ENCODE measurements around the gene NEU3. TPM values are rescaled to one million over a fixed set of nuclear protein-coding genes. Genes with fewer than 3 reads are reported as not detected.
"Not testable (repeated sequence)": the region's sequence is repeated elsewhere in the genome, so short reads cannot be mapped to it uniquely, and the experiment has no call there.

NEU3 gene
- total RNA-seq, 1 donor from 2014 or later, result 4.5 TPM

- intact Hi-C loops (cut with DNase I); ATAC-seq; DNase-seq (ENCODE audit: missing footprints): not testable (repeated sequence)
Observed at GRCh38 chr11:75046668-75047067, 57.9 kb downstream of the NEU3 start.

- ATAC-seq (no peak), DNase-seq (ENCODE audit: missing footprints) (no peak)
- intact Hi-C loops (cut with DNase I), result no loop called here
Observed at GRCh38 chr11:75047191-75047590, 58.5 kb downstream of the NEU3 start.

DNA sequence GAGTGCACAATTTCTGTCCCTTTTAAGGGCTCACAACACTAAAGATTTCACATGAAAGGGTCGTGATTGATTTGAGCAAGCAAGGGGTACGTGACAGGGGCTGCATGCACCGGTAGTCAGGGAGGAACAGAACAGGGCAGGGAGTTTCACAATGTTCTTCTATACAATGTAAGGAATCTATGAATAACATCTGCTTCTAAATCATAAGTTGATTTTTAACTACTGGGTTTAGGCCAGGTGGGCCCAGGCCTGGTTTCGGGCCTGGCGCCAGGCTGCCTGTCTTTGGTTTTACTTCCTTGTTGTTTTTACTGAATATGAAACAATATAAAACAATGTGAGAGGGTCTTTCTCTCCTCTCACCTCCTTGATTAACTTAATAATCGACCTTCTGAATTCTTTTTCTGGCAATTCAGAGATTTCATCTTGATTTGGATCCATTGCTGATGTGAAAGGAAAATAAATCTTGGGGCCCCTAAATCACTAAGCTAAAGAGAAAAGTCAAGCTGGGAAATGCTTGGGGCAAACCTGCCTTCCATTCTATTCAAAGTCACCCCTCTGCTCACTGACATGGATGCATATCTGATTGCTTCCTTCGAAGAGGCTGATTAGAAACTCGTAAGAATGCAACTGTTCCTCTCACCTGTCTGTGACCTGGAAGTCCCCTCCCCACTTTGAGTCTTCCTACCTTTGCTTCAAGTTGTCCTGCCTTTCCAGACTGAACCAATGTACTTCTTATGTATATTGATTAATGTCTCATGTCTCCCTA, 61.0 kb downstream of the NEU3 start:
- DNase-seq (ENCODE audit: missing footprints); intact Hi-C loops (cut with DNase I); ATAC-seq: not testable (repeated sequence)

DNA sequence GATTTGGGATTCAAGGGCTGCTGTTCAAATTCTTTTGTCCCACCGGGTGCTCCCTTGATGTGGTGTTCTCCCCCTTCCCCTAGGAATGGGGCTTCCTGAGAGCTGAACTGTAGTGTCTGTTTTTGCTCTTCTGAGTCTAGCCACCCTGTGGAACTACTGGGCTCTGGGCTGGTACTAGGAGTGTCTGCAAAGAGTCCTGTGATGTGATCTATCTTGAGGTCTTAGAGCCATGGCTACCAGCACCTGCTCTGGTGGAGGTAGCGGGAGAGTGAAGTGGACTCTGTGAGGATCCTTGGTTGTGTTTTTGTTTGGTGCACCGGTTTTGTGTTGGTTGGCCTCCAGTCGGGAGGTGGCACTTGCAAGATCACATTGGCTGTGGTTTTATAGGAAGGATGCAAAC, 61.8 kb downstream of the NEU3 start:
- no peak for ATAC-seq
- DNase-seq (ENCODE audit: missing footprints), result no peak
- intact Hi-C loops (cut with DNase I), result no loop called here

GRCh38 chr11:75051043-75051442, 62.3 kb downstream of the NEU3 start:
- DNase-seq (ENCODE audit: missing footprints) (no peak), ATAC-seq (no peak)
- intact Hi-C loops (cut with DNase I), result no loop called here

DNA sequence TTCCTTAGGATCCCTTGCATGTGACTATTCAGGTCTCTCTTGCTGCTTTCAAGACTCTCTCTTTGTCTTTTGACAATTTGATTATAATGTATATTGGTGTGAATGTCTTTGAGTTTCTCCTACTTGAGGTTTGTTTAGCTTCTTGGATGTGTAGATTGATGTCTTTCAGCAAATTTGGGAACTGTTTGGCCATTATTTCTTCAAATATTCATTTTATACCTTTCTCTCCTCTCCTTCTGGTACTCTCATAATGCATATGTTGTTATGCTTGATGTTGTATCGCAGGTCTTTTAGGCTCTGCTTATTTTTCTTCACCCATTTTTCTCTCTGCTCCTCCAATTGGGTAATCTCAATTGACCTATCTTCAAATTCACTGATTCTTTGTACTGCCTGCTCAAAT, 63.7 kb downstream of the NEU3 start:
- DNase-seq (ENCODE audit: missing footprints) (no peak), ATAC-seq (no peak)
- intact Hi-C loops (cut with DNase I), result no loop called here

- intact Hi-C loops (cut with DNase I), result no loop called here
- DNase-seq (ENCODE audit: missing footprints), result no peak
- no peak for ATAC-seq
Observed at GRCh38 chr11:75055511-75055910, 66.8 kb downstream of the NEU3 start.

- intact Hi-C loops (cut with DNase I), result no loop called here
- ATAC-seq (no peak), DNase-seq (ENCODE audit: missing footprints) (no peak)
Observed at GRCh38 chr11:75056814-75057213, 68.1 kb downstream of the NEU3 start.

- ATAC-seq, result no peak
- DNase-seq (ENCODE audit: missing footprints), result no peak
- intact Hi-C loops (cut with DNase I), result no loop called here
Observed at GRCh38 chr11:75059299-75059698, 70.6 kb downstream of the NEU3 start.

- no peak for ATAC-seq
- no peak for DNase-seq (ENCODE audit: missing footprints)
- intact Hi-C loops (cut with DNase I), result no loop called here
Observed at GRCh38 chr11:75063741-75064314, 75.1 kb downstream of the NEU3 start.

- no peak for DNase-seq (ENCODE audit: missing footprints)
- no peak for ATAC-seq
- intact Hi-C loops (cut with DNase I), result no loop called here
Observed at GRCh38 chr11:75066061-75066460, 77.3 kb downstream of the NEU3 start.

Other genes starting within 250 kb of the NEU3 start
- gene RNF169, start 240.1 kb upstream of the NEU3 start, total RNA-seq, result 10.4 TPM
- 6.6 TPM for gene XRRA1, start 39.8 kb upstream of the NEU3 start, total RNA-seq
- 108 TPM for gene SPCS2, start 39.7 kb upstream of the NEU3 start, total RNA-seq
- gene OR2AT4, start 107.9 kb downstream of the NEU3 start, total RNA-seq, result not detected
- 33.4 TPM for gene SLCO2B1, start 162.2 kb downstream of the NEU3 start, total RNA-seq

Data from Right ventricle myocardium inferior (tissue), 1 donor.